Stimulated activated naive B cell treated with anti-CD40 and anti-IgM and Interleukin-4, amounts not matched to agents 10 μg/mL and 1 μg/mL and 100 μg/mL, for 72 hours (primary cell): Measurements from ENCODE around the gene FARP1.

Source experiments
- ATAC-seq, 2 donors: fragments of 150-1000 bp; cut with Tn5 transposase; replicated peaks; 2 replicates each; pipeline ENCODE4 v1.10.0; 2021; ENCODE audit warnings: moderate library complexity in 1 of 2
- DNase-seq: peaks from one replicate; pipeline ENCODE4 v3.0.0; 2021
- H3K27ac Mint-ChIP-seq: one replicate; pipeline ENCODE4 v1.8.0; 2022; ENCODE audit warnings: mild to moderate bottlenecking, mixed read lengths
- H3K27me3 Mint-ChIP-seq, 2 donors: one replicate each; pipeline ENCODE4 v1.8.0; 2022; ENCODE audit warnings: mixed read lengths in 2 of 2
- H3K36me3 Mint-ChIP-seq, 2 donors: one replicate each; pipeline ENCODE4 v1.8.0; 2022; ENCODE audit warnings: mixed read lengths in 2 of 2, mild to moderate bottlenecking in 1 of 2
- H3K4me1 Mint-ChIP-seq, 2 donors: one replicate each; pipeline ENCODE4 v1.8.0; 2022; ENCODE audit warnings: mixed read lengths in 2 of 2, mild to moderate bottlenecking in 1 of 2
- H3K4me3 Mint-ChIP-seq, 2 donors: one replicate each; pipeline ENCODE4 v1.8.0; 2022; ENCODE audit warnings: mild to moderate bottlenecking in 2 of 2, mixed read lengths in 2 of 2, moderate library complexity in 1 of 2
- H3K9me3 Mint-ChIP-seq, 2 donors: one replicate each; pipeline ENCODE4 v1.8.0; 2022; ENCODE audit warnings: mixed read lengths in 2 of 2, mild to moderate bottlenecking in 1 of 2

The FARP1 gene

GRCh38 chr13:98142380-98143156 is at the start of gene FARP1:
FARP1 (plus strand) TSS chr13:98143094; CDS start chr13:98213243, 70,149 bp downstream.
- Mint-ChIP-seq H3K4me1 (peaks cover 15 to 22% of the 10 kb centered on the region in 2 donors), H3K9me3 (no peaks in the 10 kb centered on the region), H3K27ac (peak within 1 kb of the TSS; percentile 26), H3K27me3 (peaks cover 60 to 67% of the 10 kb centered on the region in 2 donors), H3K36me3 (no peaks in the 10 kb centered on the region), H3K4me3 (peak within 1 kb of the TSS; percentile 66 to 84)
- peak; percentile 82 to 83 for ATAC-seq
- peak; percentile 13 for DNase-seq

GRCh38 chr13:98094678-98095266 is 48.1 kb upstream of the FARP1 start:
- no peak overlapping the region for H3K27ac Mint-ChIP-seq
- DNase-seq: no peak
- H3K27me3 Mint-ChIP-seq: peaks cover 9 to 14% of the 10 kb centered on the region in 2 donors
- H3K36me3 Mint-ChIP-seq: no peaks in the 10 kb centered on the region
- H3K4me1 Mint-ChIP-seq: no peaks in the 10 kb centered on the region
- no peak for ATAC-seq
- no peak overlapping the region for H3K4me3 Mint-ChIP-seq
- H3K9me3 Mint-ChIP-seq: peaks cover 8 to 12% of the 10 kb centered on the region in 2 donors

GRCh38 chr13:98096059-98096458 is 46.8 kb upstream of the FARP1 start:
- no peak for DNase-seq
- ATAC-seq: no peak
- Mint-ChIP-seq H3K27ac (no peak overlapping the region), H3K4me1 (no peaks in the 10 kb centered on the region), H3K27me3 (peaks cover 9 to 14% of the 10 kb centered on the region in 2 donors), H3K9me3 (peaks cover 6 to 8% of the 10 kb centered on the region in 2 donors), H3K4me3 (no peak overlapping the region), H3K36me3 (no peaks in the 10 kb centered on the region)

GRCh38 chr13:98097749-98098148 is 45.1 kb upstream of the FARP1 start:
- Mint-ChIP-seq H3K4me1 (no peaks in the 10 kb centered on the region), H3K4me3 (no peak overlapping the region), H3K27me3 (peaks cover 9 to 14% of the 10 kb centered on the region in 2 donors), H3K27ac (no peak overlapping the region), H3K36me3 (no peaks in the 10 kb centered on the region), H3K9me3 (peaks cover 6 to 7% of the 10 kb centered on the region in 2 donors)
- DNase-seq (no peak), ATAC-seq (no peak)

GRCh38 chr13:98098516-98098915 is 44.4 kb upstream of the FARP1 start:
- H3K27ac Mint-ChIP-seq: no peak overlapping the region
- ATAC-seq (no peak), DNase-seq (no peak)
- H3K9me3 Mint-ChIP-seq: peaks cover under 1 to 2% of the 10 kb centered on the region in 2 donors
- no peaks in the 10 kb centered on the region for H3K36me3 Mint-ChIP-seq
- no peak overlapping the region for H3K4me3 Mint-ChIP-seq
- H3K27me3 Mint-ChIP-seq: peaks cover 9 to 14% of the 10 kb centered on the region in 2 donors
- H3K4me1 Mint-ChIP-seq: no peaks in the 10 kb centered on the region

- no peak overlapping the region for H3K4me3 Mint-ChIP-seq
- no peak for ATAC-seq
Observed at GRCh38 chr13:98099627-98100026, 43.3 kb upstream of the FARP1 start.

GRCh38 chr13:98100481-98100880 is 42.4 kb upstream of the FARP1 start:
- H3K27me3 Mint-ChIP-seq: peaks cover 8 to 23% of the 10 kb centered on the region in 2 donors
- H3K27ac Mint-ChIP-seq: no peak overlapping the region
- DNase-seq (no peak), ATAC-seq (no peak)
- H3K4me3 Mint-ChIP-seq: no peak overlapping the region
- no peaks in the 10 kb centered on the region for H3K9me3 Mint-ChIP-seq
- H3K4me1 Mint-ChIP-seq: no peaks in the 10 kb centered on the region
- H3K36me3 Mint-ChIP-seq: no peaks in the 10 kb centered on the region

More at GRCh38 chr13:98099627-98100026, 43.3 kb upstream of the FARP1 start:
- DNase-seq: no peak
- Mint-ChIP-seq H3K9me3 (no peaks in the 10 kb centered on the region), H3K27ac (no peak overlapping the region), H3K27me3 (peaks cover 9 to 22% of the 10 kb centered on the region in 2 donors), H3K4me1 (no peaks in the 10 kb centered on the region), H3K36me3 (no peaks in the 10 kb centered on the region)

- H3K27me3 Mint-ChIP-seq: peaks cover 0 to 12% of the 10 kb centered on the region in 2 donors
- H3K9me3 Mint-ChIP-seq: no peaks in the 10 kb centered on the region
- DNase-seq (no peak), ATAC-seq (no peak)
- no peaks in the 10 kb centered on the region for H3K36me3 Mint-ChIP-seq
- no peak overlapping the region for H3K4me3 Mint-ChIP-seq
- no peak overlapping the region for H3K27ac Mint-ChIP-seq
- H3K4me1 Mint-ChIP-seq: no peaks in the 10 kb centered on the region
Observed at GRCh38 chr13:98103531-98103930, 39.4 kb upstream of the FARP1 start.

GRCh38 chr13:98103942-98104880 is 38.7 kb upstream of the FARP1 start:
- no peak overlapping the region for H3K27ac Mint-ChIP-seq
- no peaks in the 10 kb centered on the region for H3K4me1 Mint-ChIP-seq
- no peaks in the 10 kb centered on the region for H3K36me3 Mint-ChIP-seq
- H3K9me3 Mint-ChIP-seq: no peaks in the 10 kb centered on the region
- no peak overlapping the region for H3K4me3 Mint-ChIP-seq
- no peak for DNase-seq
- peaks cover 0 to 8% of the 10 kb centered on the region in 2 donors for H3K27me3 Mint-ChIP-seq
- ATAC-seq: no peak

GRCh38 chr13:98105929-98106336 is 37.0 kb upstream of the FARP1 start:
- Mint-ChIP-seq H3K9me3 (no peaks in the 10 kb centered on the region), H3K27ac (no peak overlapping the region), H3K4me1 (no peaks in the 10 kb centered on the region), H3K4me3 (no peak overlapping the region), H3K27me3 (peaks cover 0 to 8% of the 10 kb centered on the region in 2 donors), H3K36me3 (no peaks in the 10 kb centered on the region)
- ATAC-seq (no peak), DNase-seq (no peak)

- H3K36me3 Mint-ChIP-seq: no peaks in the 10 kb centered on the region
- peaks cover 7 to 16% of the 10 kb centered on the region in 2 donors for H3K27me3 Mint-ChIP-seq
- no peaks in the 10 kb centered on the region for H3K9me3 Mint-ChIP-seq
- no peak for DNase-seq
- no peaks in the 10 kb centered on the region for H3K4me1 Mint-ChIP-seq
- no peak overlapping the region for H3K27ac Mint-ChIP-seq
- ATAC-seq: no peak
- H3K4me3 Mint-ChIP-seq: no peak overlapping the region
Observed at GRCh38 chr13:98108341-98108740, 34.6 kb upstream of the FARP1 start.

GRCh38 chr13:98109226-98109853 is 33.6 kb upstream of the FARP1 start:
- H3K4me1 Mint-ChIP-seq: no peaks in the 10 kb centered on the region
- H3K27me3 Mint-ChIP-seq: peaks cover 7 to 11% of the 10 kb centered on the region in 2 donors
- no peak overlapping the region for H3K4me3 Mint-ChIP-seq
- H3K9me3 Mint-ChIP-seq: no peaks in the 10 kb centered on the region
- H3K36me3 Mint-ChIP-seq: no peaks in the 10 kb centered on the region
- DNase-seq (no peak), ATAC-seq (no peak)
- H3K27ac Mint-ChIP-seq: no peak overlapping the region

GRCh38 chr13:98110749-98111148 is 32.1 kb upstream of the FARP1 start:
- H3K4me1 Mint-ChIP-seq: no peaks in the 10 kb centered on the region
- no peak for DNase-seq
- H3K27ac Mint-ChIP-seq: no peak overlapping the region
- ATAC-seq: no peak
- H3K27me3 Mint-ChIP-seq: peaks cover 7% of the 10 kb centered on the region in 2 donors
- no peaks in the 10 kb centered on the region for H3K36me3 Mint-ChIP-seq
- no peak overlapping the region for H3K4me3 Mint-ChIP-seq
- H3K9me3 Mint-ChIP-seq: no peaks in the 10 kb centered on the region
